Bladder microvascular endothelial cell (primary cell): ENCODE results near the gene ZBTB18. TPM values are rescaled to one million over a fixed set of nuclear protein-coding genes. Genes with fewer than 3 reads are reported as not detected.

ENCODE experiments used
- total RNA-seq: library from RNA; depleted of rRNA; stranded (reverse); fragments of >200 nt; gene quantifications from 2 replicates; pipeline ENCODE4 v1.2.3, GENCODE V29; 2014

ZBTB18 gene
- 28.5 and 29.6 TPM in 2 replicates for total RNA-seq

DNA sequence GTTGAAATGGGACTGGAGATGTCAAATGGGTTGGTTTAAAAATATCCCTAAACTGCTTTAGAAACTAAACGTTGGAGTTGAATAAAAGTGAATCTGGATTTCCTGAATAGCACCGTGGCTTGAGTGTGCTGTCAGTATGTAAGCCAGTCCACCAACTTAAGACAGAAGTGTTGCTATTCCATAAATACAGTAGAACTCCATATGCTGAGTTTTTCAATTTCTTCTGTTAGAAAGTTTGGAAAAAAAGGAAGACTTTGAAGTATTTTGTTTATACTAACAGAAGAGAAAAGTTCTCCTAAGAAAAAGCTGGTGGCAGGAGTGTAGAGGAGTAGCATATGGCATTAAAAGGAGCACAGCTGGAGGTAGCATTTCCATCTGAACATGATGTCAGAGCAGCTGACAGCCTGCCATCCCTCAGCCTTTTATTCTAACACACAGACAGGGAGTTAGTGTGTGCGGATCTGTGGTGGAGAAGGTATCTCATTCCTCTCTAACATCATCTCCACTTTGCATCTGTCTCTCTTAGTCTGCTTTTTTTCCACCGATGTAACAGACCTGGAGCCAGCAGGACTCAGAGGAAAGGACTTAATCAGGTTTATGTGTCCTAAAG, at the start of gene ZBTB18:
Gene ZBTB18 (plus strand): TSS at position 449 of the 610 bp plus-strand sequence. CDS start 149 bp downstream, at position 598.

Other genes with a start within 250 kb of the ZBTB18 start
- 42.6 and 101 TPM in 2 replicates for gene AKT3, start 201.0 kb upstream of the ZBTB18 start, total RNA-seq